GM23338 (cell line): ENCODE measurements around the gene RNF217.

Experiments used
- CTCF ChIP-seq, 2 experiments: fragments of 200-600 bp in 1 of 2; sonication (generic) in 1 of 2; conservative IDR thresholded peaks; 2 replicates each; pipeline versions ENCODE4 v1.5.1 to v1.6.1; 2016 to 2017; ENCODE audit warnings: antibody characterized with exemption in 2 of 2, low read depth in 2 of 2, mild to moderate bottlenecking in 2 of 2, moderate library complexity in 1 of 2
- POLR2AphosphoS5 ChIP-seq: IDR thresholded peaks from 2 replicates; pipeline ENCODE4 v1.6.1; 2016; ENCODE audit warnings: antibody characterized with exemption, low read depth

GRCh38 chr6:125121894-125122293 is 159.7 kb downstream of the RNF217 start:
- TF ChIP-seq CTCF (conservative IDR thresholded peaks at IDR 0.05; ENCODE audit: low read depth in 2 of 2): no peak
- no peak for TF ChIP-seq POLR2AphosphoS5
